GM21717 (cell line): ENCODE results near the gene ARRDC3.
A peak's percentile ranks its signal among the peaks of the same experiment; 100 is the strongest.
"Not testable (repeated sequence)": the region's sequence is repeated elsewhere in the genome, so short reads cannot be mapped to it uniquely, and the experiment has no call there.

Source experiments
- ATAC-seq: cut with Tn5 transposase; IDR thresholded peaks from one replicate; pipeline ENCODE4 v1.9.1; 2021; ENCODE audit warnings: mild to moderate bottlenecking, moderate library complexity; ENCODE audit not compliant: unreplicated experiment

Gene ARRDC3, protein sequence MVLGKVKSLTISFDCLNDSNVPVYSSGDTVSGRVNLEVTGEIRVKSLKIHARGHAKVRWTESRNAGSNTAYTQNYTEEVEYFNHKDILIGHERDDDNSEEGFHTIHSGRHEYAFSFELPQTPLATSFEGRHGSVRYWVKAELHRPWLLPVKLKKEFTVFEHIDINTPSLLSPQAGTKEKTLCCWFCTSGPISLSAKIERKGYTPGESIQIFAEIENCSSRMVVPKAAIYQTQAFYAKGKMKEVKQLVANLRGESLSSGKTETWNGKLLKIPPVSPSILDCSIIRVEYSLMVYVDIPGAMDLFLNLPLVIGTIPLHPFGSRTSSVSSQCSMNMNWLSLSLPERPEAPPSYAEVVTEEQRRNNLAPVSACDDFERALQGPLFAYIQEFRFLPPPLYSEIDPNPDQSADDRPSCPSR

DNA sequence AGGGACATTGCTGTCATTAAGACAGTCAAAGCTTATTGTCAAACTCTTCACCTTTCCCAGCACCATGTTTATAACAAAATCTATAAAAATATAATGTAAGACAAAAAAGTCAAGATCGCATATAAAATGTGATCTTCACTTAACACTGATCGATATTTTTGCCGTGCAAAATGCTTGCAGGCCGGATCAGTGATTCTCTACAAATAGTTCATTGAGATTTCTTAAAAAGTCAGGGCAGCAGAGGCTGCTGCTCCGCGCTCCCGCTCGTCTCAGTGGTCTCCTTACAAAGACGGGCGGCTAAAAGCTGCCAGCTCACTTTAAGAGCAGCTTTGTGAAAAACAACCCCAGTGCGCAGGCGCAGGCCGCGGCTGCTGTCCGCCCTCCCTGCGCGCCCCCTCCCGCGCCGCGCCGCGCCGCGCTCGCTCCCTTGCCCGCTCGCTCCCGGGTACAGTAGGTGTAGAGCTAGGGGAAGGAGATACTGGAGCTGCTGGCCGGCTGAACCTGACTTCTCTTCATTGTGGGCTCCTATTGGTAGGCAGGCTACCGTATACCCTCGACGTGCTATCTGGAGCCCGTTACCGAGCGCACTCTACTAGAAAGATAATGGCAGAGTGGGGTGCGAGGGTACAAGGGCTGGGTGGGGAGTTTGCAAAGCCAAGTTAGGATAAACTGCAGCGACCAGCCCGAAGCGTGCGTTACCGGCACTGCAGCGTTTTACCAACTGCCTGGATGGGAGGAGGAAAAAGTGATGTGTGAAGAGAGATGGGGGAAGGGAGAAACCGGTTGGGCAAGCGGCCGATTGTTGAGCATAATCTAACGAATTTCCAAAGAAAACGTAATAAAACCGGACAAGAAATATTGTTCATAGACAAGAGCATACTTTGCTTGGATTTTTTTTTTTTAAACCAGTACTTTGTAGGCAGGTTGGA, at the start of gene ARRDC3:
Gene ARRDC3 (minus strand): TSS at position 291 of the 929 bp plus-strand sequence. CDS start 225 bp downstream, at position 66.
- peak; percentile 53 for ATAC-seq

DNA sequence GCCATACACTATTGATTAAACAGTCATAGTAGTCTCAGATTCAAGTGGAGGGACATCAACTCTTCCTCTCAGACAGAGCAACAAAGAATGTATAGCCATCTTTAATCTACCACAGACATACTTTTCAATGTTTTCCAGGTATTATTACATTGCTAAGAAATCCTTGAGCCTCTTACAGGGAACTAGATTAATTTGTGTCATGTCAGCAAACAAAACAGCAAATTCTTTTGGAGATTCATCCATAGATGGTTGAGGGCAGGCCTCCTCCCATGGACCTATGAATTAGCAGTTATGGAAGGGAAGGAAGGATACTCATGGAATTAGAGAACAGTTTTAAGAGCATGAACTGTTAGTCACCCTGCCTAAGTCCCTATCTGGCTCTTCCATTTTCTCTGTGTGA, 47.8 kb upstream of the ARRDC3 start:
- ATAC-seq = no peak

GRCh38 chr5:91424638-91425436, 41.7 kb upstream of the ARRDC3 start:
- no peak for ATAC-seq

- no peak for ATAC-seq
Measured at GRCh38 chr5:91423871-91424270, 40.8 kb upstream of the ARRDC3 start.

GRCh38 chr5:91420879-91421278, 37.8 kb upstream of the ARRDC3 start:
- no peak for ATAC-seq

DNA sequence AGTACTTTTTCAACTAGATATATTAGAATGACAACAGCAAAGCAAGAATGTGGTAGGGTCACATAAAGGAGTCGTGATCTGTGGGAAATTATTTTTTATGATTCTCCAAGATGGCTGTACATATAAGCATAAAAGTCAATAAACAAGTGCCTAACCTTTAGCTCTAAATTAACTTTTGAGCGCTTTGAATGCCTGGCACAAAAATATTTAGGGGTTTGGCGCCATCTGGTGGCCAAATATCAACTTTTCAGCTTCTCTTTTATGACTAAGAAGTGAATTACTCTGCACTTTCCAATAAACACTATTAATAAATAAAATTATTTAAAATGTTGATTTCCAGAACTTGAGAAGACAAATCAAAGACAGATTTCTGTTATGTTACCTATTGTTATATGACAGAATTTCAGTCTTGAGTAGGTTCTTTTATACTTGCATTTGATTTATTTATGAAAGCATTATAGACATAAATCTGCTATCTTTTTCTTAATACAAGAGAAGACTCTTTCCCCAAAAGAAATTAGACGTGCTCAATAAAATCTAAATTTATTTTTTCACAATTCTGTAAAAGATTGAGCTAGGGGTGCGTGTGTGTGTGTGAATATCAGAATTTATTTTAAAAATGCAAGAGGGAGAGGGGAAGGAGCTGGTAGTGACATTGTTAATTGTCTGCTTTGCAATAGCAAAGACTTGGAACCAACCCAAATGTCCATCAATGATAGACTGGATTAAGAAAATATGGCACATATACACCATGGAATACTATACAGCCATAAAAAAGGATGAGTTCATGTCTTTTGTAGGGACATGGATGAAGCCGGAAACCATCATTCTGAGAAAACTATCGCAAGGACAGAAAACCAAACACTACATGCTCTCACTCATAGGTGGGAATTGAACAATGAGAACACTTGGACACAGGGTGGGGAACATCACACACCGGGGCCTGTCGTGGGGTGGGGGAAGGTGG, 36.7 kb upstream of the ARRDC3 start:
- no peak for ATAC-seq

GRCh38 chr5:91419136-91419535, 36.0 kb upstream of the ARRDC3 start:
- no peak for ATAC-seq

- ATAC-seq = no peak
Measured at GRCh38 chr5:91418158-91418557, 35.0 kb upstream of the ARRDC3 start.

DNA sequence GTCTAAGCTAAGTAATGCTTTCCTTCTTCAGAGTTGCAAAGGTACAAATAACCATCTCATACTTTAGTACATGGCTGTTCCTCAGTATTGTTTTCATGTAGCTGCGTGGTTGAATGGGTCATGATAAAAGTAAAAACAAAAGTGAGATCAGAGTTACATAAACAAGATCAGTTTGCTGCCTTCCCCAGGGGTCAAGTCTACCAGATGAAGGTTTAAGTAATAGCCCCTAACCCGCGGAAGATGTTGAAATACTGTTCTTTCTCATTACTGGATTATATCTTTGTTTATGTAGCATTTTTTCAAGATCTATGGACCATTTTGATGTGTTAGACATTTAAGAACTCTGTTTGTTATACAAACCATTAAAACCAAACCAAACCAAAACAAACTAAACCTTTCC, 34.1 kb upstream of the ARRDC3 start:
- ATAC-seq = no peak

GRCh38 chr5:91416491-91416890, 33.4 kb upstream of the ARRDC3 start:
- no peak for ATAC-seq

DNA sequence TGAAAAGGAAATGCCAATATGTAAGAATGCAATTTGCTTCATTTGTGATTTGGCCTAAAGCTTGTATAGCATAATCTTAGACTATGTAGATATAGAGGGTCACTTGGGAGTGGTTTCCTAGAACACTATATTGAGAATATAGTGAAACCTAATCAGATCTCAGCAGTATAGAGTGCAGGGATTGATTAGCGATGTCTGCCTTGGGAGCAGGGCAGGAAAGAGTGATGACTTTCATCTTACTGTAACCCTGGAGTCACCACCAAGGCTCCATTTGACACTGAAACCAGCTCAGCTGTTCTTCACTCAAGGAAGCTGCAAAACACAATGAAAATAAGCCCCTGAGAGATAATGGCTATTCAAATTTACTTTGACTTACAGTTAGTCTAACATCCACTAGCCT, 26.2 kb upstream of the ARRDC3 start:
- no peak for ATAC-seq

DNA sequence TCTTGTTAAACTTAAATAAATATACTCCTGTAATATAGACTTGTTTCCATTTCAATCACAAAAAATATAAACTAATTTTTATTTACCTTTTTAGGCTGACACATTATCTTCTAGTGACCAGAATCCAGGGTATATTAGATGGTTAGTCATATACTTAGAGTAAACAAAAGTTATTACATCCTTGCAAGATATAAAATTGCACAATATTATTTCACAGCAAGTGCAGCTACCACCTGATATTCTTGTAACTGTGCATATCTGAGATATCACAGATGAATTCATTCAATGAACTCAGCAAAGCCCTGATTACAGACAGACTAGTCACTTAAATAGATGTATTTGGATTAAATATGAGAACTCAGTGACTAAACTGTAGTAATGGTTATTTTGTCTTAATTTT, 25.6 kb upstream of the ARRDC3 start:
- no peak for ATAC-seq

DNA sequence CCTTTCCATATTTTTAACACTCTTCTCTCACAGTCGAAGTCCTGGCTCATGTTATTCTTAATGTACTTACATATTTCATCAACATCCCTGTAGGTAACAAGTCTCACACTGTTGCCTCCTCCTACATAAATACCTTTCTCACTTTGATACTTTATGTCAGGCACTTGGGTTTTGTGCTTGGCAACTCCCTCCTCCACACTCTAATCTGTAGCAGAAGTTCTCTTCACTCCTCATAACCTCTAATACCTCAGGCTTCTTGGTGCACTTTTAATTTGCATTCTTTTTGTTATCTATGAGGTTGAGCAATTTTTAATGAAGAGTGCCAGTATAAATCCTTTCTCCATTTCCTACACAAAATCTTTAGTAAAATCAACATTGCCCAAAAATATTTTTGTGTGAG, 24.1 kb upstream of the ARRDC3 start:
- ATAC-seq = no peak

DNA sequence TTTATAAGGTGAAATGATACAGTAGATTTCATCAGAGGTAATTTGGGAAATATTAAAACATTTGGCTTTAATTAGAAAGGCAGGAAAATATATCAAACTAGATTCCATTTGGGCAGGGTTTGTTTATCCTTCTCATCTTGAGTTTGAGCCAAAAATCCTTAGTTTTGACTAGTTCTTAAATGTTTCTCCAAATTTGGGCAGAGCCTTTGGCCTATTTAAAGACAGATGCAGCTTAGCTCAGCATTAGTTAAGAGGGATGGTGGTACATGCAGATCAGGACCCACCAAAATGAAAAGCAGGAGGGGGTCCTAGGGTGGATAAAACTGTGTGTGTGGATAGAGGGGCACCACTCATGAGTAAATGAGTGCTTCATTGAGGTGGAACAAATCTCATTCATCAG, 20.3 kb upstream of the ARRDC3 start:
- no peak for ATAC-seq

DNA sequence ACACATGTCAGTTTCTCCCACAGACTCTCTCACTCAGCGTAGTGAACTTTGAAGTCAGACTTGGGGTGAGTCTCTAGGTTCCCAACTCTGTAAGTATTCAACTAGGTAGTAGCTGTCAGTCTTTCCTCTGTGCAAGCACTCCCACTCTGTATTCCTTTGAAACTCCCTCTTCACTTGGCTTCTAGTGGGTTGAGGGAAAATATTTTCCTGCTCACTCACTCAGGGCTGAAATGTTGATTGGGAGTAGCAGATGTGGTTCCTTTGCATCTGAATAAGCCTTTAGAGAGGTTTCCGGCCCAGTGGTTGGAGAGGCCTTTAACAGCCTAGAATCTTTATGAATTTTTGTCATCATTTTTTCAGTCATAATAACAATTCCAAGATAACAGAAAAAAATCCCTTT, 18.1 kb upstream of the ARRDC3 start:
- no peak for ATAC-seq

GRCh38 chr5:91397791-91398190, 14.7 kb upstream of the ARRDC3 start:
- peak; percentile 70 for ATAC-seq

GRCh38 chr5:91390268-91390667, 7.2 kb upstream of the ARRDC3 start:
- no peak for ATAC-seq

GRCh38 chr5:91389555-91389954, 6.4 kb upstream of the ARRDC3 start:
- ATAC-seq = not testable (repeated sequence)

DNA sequence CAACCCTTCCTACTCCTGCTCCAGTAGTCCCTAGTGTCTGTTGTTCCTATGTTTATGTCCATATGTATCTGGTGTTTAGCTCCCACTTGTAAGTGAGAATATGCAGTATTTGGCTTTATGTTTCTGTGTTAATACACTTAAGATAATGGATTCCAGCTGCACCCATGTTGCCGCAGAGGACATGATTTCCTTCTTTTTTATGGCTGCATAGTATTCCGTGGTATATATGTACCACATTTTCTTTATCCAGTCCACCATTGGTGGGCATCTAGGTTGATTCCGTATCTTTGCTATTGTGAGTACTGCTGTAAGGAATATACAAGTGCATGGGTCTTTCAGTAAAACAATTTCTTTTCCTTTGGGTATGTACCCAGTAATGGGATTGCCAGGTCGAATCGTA, 5.2 kb upstream of the ARRDC3 start:
- no peak for ATAC-seq

GRCh38 chr5:91386120-91386519, 3.0 kb upstream of the ARRDC3 start:
- ATAC-seq = no peak
